Breast epithelium (tissue), 4 donors: ENCODE measurements around the gene BDKRB2. TPM values are rescaled to one million over a fixed set of nuclear protein-coding genes. Genes with fewer than 3 reads are reported as not detected.
A peak's percentile ranks its signal among the peaks of the same experiment; 100 is the strongest.

Experiments used
- DNase-seq, 2 donors: peaks; one replicate each; pipeline ENCODE4 v3.0.0-alpha.2; 2019; ENCODE audit warnings: low spot score in 2 of 2
- H3K27ac ChIP-seq, 2 donors: fragments of 200-600 bp; sonication (generic) in 1 of 2; one replicate each; pipeline ENCODE4 v1.5.1; 2016 to 2019; ENCODE audit warnings: mild to moderate bottlenecking in 1 of 2
- H3K27me3 ChIP-seq, 2 donors: fragments of 200-600 bp; sonication (generic) in 1 of 2; one replicate each; pipeline versions ENCODE4 v1.5.1 to v1.6.0; 2017 to 2019; ENCODE audit warnings: control low read depth in 1 of 2, mild to moderate bottlenecking in 1 of 2
- H3K36me3 ChIP-seq: fragments of 200-600 bp; one replicate; pipeline ENCODE4 v1.5.1; 2019
- H3K4me1 ChIP-seq, 2 donors: fragments of 200-600 bp; sonication (generic); one replicate each; pipeline ENCODE4 v1.5.1; 2016 to 2019; ENCODE audit warnings: control low read depth in 1 of 2
- H3K4me3 ChIP-seq, 3 donors: fragments of 200-600 bp; sonication (generic); 1 replicate in 2 of 3; 2 replicates in 1 of 3; pipeline ENCODE4 v1.5.1; 2016 to 2019; ENCODE audit warnings: mild to moderate bottlenecking in 3 of 3, moderate library complexity in 2 of 3
- H3K9me3 ChIP-seq, 2 donors: fragments of 200-600 bp; sonication (generic) in 1 of 2; one replicate each; pipeline ENCODE4 v1.5.1; 2016 to 2019; ENCODE audit warnings: control low read depth in 1 of 2
- CTCF ChIP-seq, 3 donors: fragments of 450-650 bp; IDR thresholded peaks; one replicate each; pipeline ENCODE4 v1.5.1; 2016 to 2017; ENCODE audit warnings: antibody characterized with exemption in 3 of 3, mild to moderate bottlenecking in 3 of 3, moderate library complexity in 3 of 3
- POLR2A ChIP-seq: fragments of 450-650 bp; IDR thresholded peaks from one replicate; pipeline ENCODE4 v1.6.1; 2016; ENCODE audit warnings: antibody characterized with exemption, mild to moderate bottlenecking, moderate library complexity
- POLR2AphosphoS5 ChIP-seq, 3 donors: sonication (generic); formaldehyde crosslinking; IDR thresholded peaks; one replicate each; pipeline ENCODE4 v1.6.1; 2017; ENCODE audit warnings: antibody characterized with exemption in 3 of 3
- intact Hi-C: fragments of 100-400 bp; cut with DNase I; formaldehyde crosslinking; loops from one replicate; pipeline ENCODE4 v1.15.1; 2023; ENCODE audit warnings: low total_unique reads
- total RNA-seq, 3 donors: library from RNA; depleted of rRNA; stranded (reverse); fragments of >200 nt; gene quantifications; one replicate each; pipeline ENCODE4 v1.1.0, GENCODE V29; 2016

The BDKRB2 gene
- total RNA-seq, 3 donors from 2014 or later, result 1.1 to 5.6 (median 4.2) TPM

GRCh38 chr14:96225745-96226151 is 21.1 kb downstream of the BDKRB2 start:
- no peak for DNase-seq
- no peaks in the 10 kb centered on the region for H3K4me1 ChIP-seq
- H3K4me3 ChIP-seq, result no peak overlapping the region
- peak overlapping the region in 1 of 2 donors; percentile 81 for H3K27ac ChIP-seq
- H3K9me3 ChIP-seq, result peaks cover 11 to 15% of the 10 kb centered on the region in 2 donors
- H3K36me3 ChIP-seq, result no peaks in the 10 kb centered on the region
- no peak for TF ChIP-seq CTCF (IDR thresholded peaks at IDR 0.05)
- no peak for TF ChIP-seq POLR2A
- no peak for TF ChIP-seq POLR2AphosphoS5 (IDR thresholded peaks at IDR 0.05)
- intact Hi-C loops, result no loop called here
- no peaks in the 10 kb centered on the region for H3K27me3 ChIP-seq

GRCh38 chr14:96227428-96227827 is 22.8 kb downstream of the BDKRB2 start:
- no peak for TF ChIP-seq CTCF (IDR thresholded peaks at IDR 0.05)
- no peak for TF ChIP-seq POLR2A
- no peak for TF ChIP-seq POLR2AphosphoS5 (IDR thresholded peaks at IDR 0.05)
- Histone ChIP-seq H3K4me1 (no peaks in the 10 kb centered on the region), H3K9me3 (peaks cover 11 to 15% of the 10 kb centered on the region in 2 donors), H3K27me3 (no peaks in the 10 kb centered on the region), H3K4me3 (no peak overlapping the region), H3K36me3 (no peaks in the 10 kb centered on the region), H3K27ac (no peak overlapping the region)
- intact Hi-C loops, result no loop called here
- DNase-seq, result no peak

GRCh38 chr14:96229315-96229714 is 24.7 kb downstream of the BDKRB2 start:
- intact Hi-C loops, result no loop called here
- Histone ChIP-seq H3K4me3 (no peak overlapping the region), H3K36me3 (no peaks in the 10 kb centered on the region), H3K9me3 (peaks cover 11 to 15% of the 10 kb centered on the region in 2 donors), H3K4me1 (no peaks in the 10 kb centered on the region), H3K27ac (no peak overlapping the region), H3K27me3 (no peaks in the 10 kb centered on the region)
- TF ChIP-seq POLR2A (no peak), POLR2AphosphoS5 (IDR thresholded peaks at IDR 0.05) (no peak), CTCF (IDR thresholded peaks at IDR 0.05) (no peak)
- DNase-seq, result no peak

GRCh38 chr14:96231056-96231455 is 26.4 kb downstream of the BDKRB2 start:
- Histone ChIP-seq H3K4me3 (no peak overlapping the region), H3K27me3 (no peaks in the 10 kb centered on the region), H3K9me3 (peaks cover 11 to 15% of the 10 kb centered on the region in 2 donors), H3K36me3 (no peaks in the 10 kb centered on the region), H3K4me1 (no peaks in the 10 kb centered on the region), H3K27ac (no peak overlapping the region)
- DNase-seq, result no peak
- intact Hi-C loops, result no loop called here
- TF ChIP-seq POLR2AphosphoS5 (IDR thresholded peaks at IDR 0.05) (no peak), CTCF (IDR thresholded peaks at IDR 0.05) (no peak), POLR2A (no peak)

- TF ChIP-seq POLR2A (no peak), POLR2AphosphoS5 (IDR thresholded peaks at IDR 0.05) (no peak), CTCF (IDR thresholded peaks at IDR 0.05) (no peak)
These were observed 27.0 kb downstream of the BDKRB2 start for GRCh38 chr14:96231526-96232130.

More at GRCh38 chr14:96231526-96232130, 27.0 kb downstream of the BDKRB2 start:
- no peak for DNase-seq
- Histone ChIP-seq H3K9me3 (peaks cover 11 to 15% of the 10 kb centered on the region in 2 donors), H3K4me1 (no peaks in the 10 kb centered on the region), H3K27me3 (no peaks in the 10 kb centered on the region), H3K27ac (no peak overlapping the region), H3K4me3 (no peak overlapping the region), H3K36me3 (no peaks in the 10 kb centered on the region)
- intact Hi-C loops, result no loop called here
